Lung microvascular endothelial cell (primary cell): ENCODE measurements around the gene ARHGAP30. TPM values are rescaled to one million over a fixed set of nuclear protein-coding genes. Genes with fewer than 3 reads are reported as not detected.
"Not testable (repeated sequence)": the region's sequence is repeated elsewhere in the genome, so short reads cannot be mapped to it uniquely, and the experiment has no call there.

Experiments used
- DNase-seq, 2 donors: peaks; one replicate each; pipeline versions ENCODE4 v3.0.0 to v3.0.0-alpha.2; 2010; ENCODE audit warnings: low read depth in 2 of 2
- total RNA-seq: library from RNA; depleted of rRNA; stranded (reverse); fragments of >200 nt; gene quantifications from 2 replicates; pipeline ENCODE4 v1.2.1, GENCODE V29; 2014

Gene ARHGAP30
- total RNA-seq, result not detected in 2 replicates

GRCh38 chr1:161069731-161070270, at the start of gene ARHGAP30:
ARHGAP30 (minus strand) TSS chr1:161069891; CDS start chr1:161069624, 267 bp downstream.
- DNase-seq, result no peak

- peak; percentile 90 to 91 for DNase-seq
Measured at GRCh38 chr1:161117759-161118581, 48.3 kb upstream of the ARHGAP30 start, which contains the start of the genes NIT1 and PFDN2. NIT1 (plus strand) TSS chr1:161118105; CDS start chr1:161118177, 72 bp downstream. PFDN2 (minus strand) TSS chr1:161118037; CDS start chr1:161118026, 11 bp downstream.

- DNase-seq, result not testable (repeated sequence)
Measured at GRCh38 chr1:161115961-161116360, 46.3 kb upstream of the ARHGAP30 start.

GRCh38 chr1:161115132-161115711, 45.5 kb upstream of the ARHGAP30 start:
- peak; percentile 93 to 96 for DNase-seq

- no peak for DNase-seq
Measured at GRCh38 chr1:161114556-161114955, 44.9 kb upstream of the ARHGAP30 start.

GRCh38 chr1:161113915-161114314, 44.2 kb upstream of the ARHGAP30 start:
- no peak for DNase-seq

- DNase-seq, result no peak
Measured at GRCh38 chr1:161111527-161111926, 41.8 kb upstream of the ARHGAP30 start.

GRCh38 chr1:161111117-161111516, 41.4 kb upstream of the ARHGAP30 start:
- no peak for DNase-seq

- DNase-seq, result no peak
Measured at GRCh38 chr1:161106431-161106830, 36.7 kb upstream of the ARHGAP30 start.

GRCh38 chr1:161100556-161100955, 30.9 kb upstream of the ARHGAP30 start:
- no peak for DNase-seq

GRCh38 chr1:161099090-161099802, 29.6 kb upstream of the ARHGAP30 start:
- no peak for DNase-seq

GRCh38 chr1:161098210-161099068, 28.7 kb upstream of the ARHGAP30 start, which contains the start of gene KLHDC9:
KLHDC9 (plus strand) TSS chr1:161098361; CDS start chr1:161098536, 175 bp downstream.
- peak; percentile 80 to 82 for DNase-seq

GRCh38 chr1:161096530-161096929, 26.8 kb upstream of the ARHGAP30 start:
- no peak for DNase-seq

- no peak for DNase-seq
Measured at GRCh38 chr1:161096015-161096414, 26.3 kb upstream of the ARHGAP30 start.

GRCh38 chr1:161095230-161095629, 25.5 kb upstream of the ARHGAP30 start:
- DNase-seq, result no peak

GRCh38 chr1:161094481-161094880, 24.8 kb upstream of the ARHGAP30 start:
- no peak for DNase-seq

- peak in 1 of 2 donors; percentile 43 for DNase-seq
Measured at GRCh38 chr1:161092621-161093028, 22.9 kb upstream of the ARHGAP30 start.

- DNase-seq, result no peak
Measured at GRCh38 chr1:161091796-161092507, 22.3 kb upstream of the ARHGAP30 start.

- no peak for DNase-seq
Measured at GRCh38 chr1:161091093-161091492, 21.4 kb upstream of the ARHGAP30 start.

GRCh38 chr1:161090617-161091016, 20.9 kb upstream of the ARHGAP30 start:
- DNase-seq, result no peak
